DOHH2 (cell line): ENCODE data around the gene MTA2.

ENCODE experiments used
- H3F3A ChIP-seq: fragments of 200-600 bp; sonication (generic), shearing (Covaris generic); 2 replicates; pipeline ENCODE4 v1.6.0; 2016; ENCODE audit warnings: antibody characterized with exemption, mild to moderate bottlenecking; ENCODE audit not compliant: control insufficient read depth, insufficient read depth
- H3K27ac ChIP-seq: fragments of 200-600 bp; sonication (generic); 2 replicates; pipeline ENCODE4 v1.5.1; 2014; ENCODE audit warnings: low read depth, mild to moderate bottlenecking, low read length, moderate library complexity
- H3K27me3 ChIP-seq: fragments of 200-600 bp; sonication (generic); 2 replicates; pipeline ENCODE4 v1.6.1; 2014; ENCODE audit warnings: mild to moderate bottlenecking, low read length, mixed read lengths; ENCODE audit not compliant: control insufficient read depth
- H3K36me3 ChIP-seq: fragments of 200-600 bp; sonication (generic); 2 replicates; pipeline ENCODE4 v1.6.1; 2014; ENCODE audit warnings: mild to moderate bottlenecking, low read length, moderate library complexity, mixed read lengths; ENCODE audit not compliant: control insufficient read depth
- H3K4me1 ChIP-seq: fragments of 200-600 bp; sonication (generic); 2 replicates; pipeline ENCODE4 v1.6.1; 2014; ENCODE audit warnings: mild to moderate bottlenecking, low read length, mixed read lengths; ENCODE audit not compliant: control insufficient read depth
- H3K4me2 ChIP-seq: fragments of 200-600 bp; sonication (generic); 2 replicates; pipeline ENCODE4 v1.6.0; 2014; ENCODE audit warnings: mild to moderate bottlenecking, low read length, moderate library complexity
- H3K4me3 ChIP-seq: fragments of 200-600 bp; sonication (generic); 2 replicates; pipeline ENCODE4 v1.5.1; 2014; ENCODE audit warnings: mild to moderate bottlenecking, low read length, mixed read lengths
- H3K79me2 ChIP-seq: fragments of 200-600 bp; sonication (generic); 2 replicates; pipeline ENCODE4 v1.6.1; 2014; ENCODE audit warnings: mild to moderate bottlenecking, low read length, mixed read lengths; ENCODE audit not compliant: control insufficient read depth
- H3K9me2 ChIP-seq: fragments of 200-600 bp; sonication (generic); replicated peaks from 2 replicates; pipeline ENCODE4 v1.6.1; 2014; ENCODE audit warnings: mild to moderate bottlenecking, low read length, mixed read lengths; ENCODE audit not compliant: control insufficient read depth
- H3K9me3 ChIP-seq: fragments of 200-600 bp; sonication (generic); 2 replicates; pipeline ENCODE4 v1.6.1; 2014; ENCODE audit warnings: antibody characterized with exemption, low read length, mixed read lengths; ENCODE audit not compliant: control insufficient read depth, insufficient read depth
- H4K20me1 ChIP-seq: fragments of 200-600 bp; sonication (generic); 2 replicates; pipeline ENCODE4 v1.6.0; 2014; ENCODE audit warnings: low read depth, mild to moderate bottlenecking, antibody characterized with exemption, low read length, moderate library complexity; ENCODE audit not compliant: control insufficient read depth, insufficient read depth
- CTCF ChIP-seq: fragments of 200-600 bp; sonication (generic); IDR thresholded peaks from one replicate; pipeline ENCODE4 v1.5.1; 2014; ENCODE audit warnings: antibody characterized with exemption, mild to moderate bottlenecking, low read depth, low read length; ENCODE audit not compliant: poor library complexity, severe bottlenecking
- EZH2phosphoT487 ChIP-seq: fragments of 200-600 bp; sonication (generic); IDR thresholded peaks from 2 replicates; pipeline ENCODE4 v1.6.1; 2017; ENCODE audit warnings: borderline replicate concordance, mild to moderate bottlenecking, antibody characterized with exemption, low read length, moderate library complexity, mixed read lengths

MTA2 gene

GRCh38 chr11:62599901-62600300 is 1.8 kb downstream of the MTA2 start:
- peaks cover 32% of the 10 kb centered on the region for H3K4me1 ChIP-seq
- peaks cover 16% of the 10 kb centered on the region; the same call in 1 of the 2 replicates for H3F3A ChIP-seq
- peak overlapping the region; percentile 73 for H3K27ac ChIP-seq
- H3K4me2 ChIP-seq, result peak overlapping the region; percentile 90
- H3K4me3 ChIP-seq, result peak overlapping the region; percentile 89
- H4K20me1 ChIP-seq, result peaks cover 8% of the 10 kb centered on the region; the same call in 1 of the 2 replicates
- no peaks in the 10 kb centered on the region for H3K27me3 ChIP-seq
- no peaks in the 10 kb centered on the region for H3K9me3 ChIP-seq
- TF ChIP-seq EZH2phosphoT487 (no peak), CTCF (no peak)
- peaks cover 77% of the 10 kb centered on the region for H3K36me3 ChIP-seq
- H3K79me2 ChIP-seq, result peaks cover 44% of the 10 kb centered on the region
- no peaks in the 10 kb centered on the region for H3K9me2 ChIP-seq

GRCh38 chr11:62599069-62599696 is 2.5 kb downstream of the MTA2 start:
- H3K9me2 ChIP-seq, result no peaks in the 10 kb centered on the region
- H3K27ac ChIP-seq, result peak overlapping the region; percentile 73
- peaks cover 8% of the 10 kb centered on the region; the same call in 1 of the 2 replicates for H4K20me1 ChIP-seq
- peaks cover 32% of the 10 kb centered on the region for H3K4me1 ChIP-seq
- peak overlapping the region; percentile 90 for H3K4me2 ChIP-seq
- no peaks in the 10 kb centered on the region for H3K27me3 ChIP-seq
- H3K36me3 ChIP-seq, result peaks cover 84% of the 10 kb centered on the region
- H3K79me2 ChIP-seq, result peaks cover 44% of the 10 kb centered on the region
- H3K4me3 ChIP-seq, result peak overlapping the region; percentile 89
- no peaks in the 10 kb centered on the region for H3K9me3 ChIP-seq
- peaks cover 21% of the 10 kb centered on the region for H3F3A ChIP-seq
- TF ChIP-seq CTCF, result no peak
- no peak for TF ChIP-seq EZH2phosphoT487

GRCh38 chr11:62595124-62595523 is 6.5 kb downstream of the MTA2 start:
- H3K9me2 ChIP-seq, result no peaks in the 10 kb centered on the region
- no peak overlapping the region for H3K4me2 ChIP-seq
- H3K4me3 ChIP-seq, result no peak overlapping the region
- H3K79me2 ChIP-seq, result peaks cover 50% of the 10 kb centered on the region
- H3K4me1 ChIP-seq, result peaks cover 46% of the 10 kb centered on the region
- peaks cover 7% of the 10 kb centered on the region; the same call in 1 of the 2 replicates for H4K20me1 ChIP-seq
- H3F3A ChIP-seq, result peaks cover 36% of the 10 kb centered on the region
- peaks cover 84% of the 10 kb centered on the region for H3K36me3 ChIP-seq
- H3K9me3 ChIP-seq, result no peaks in the 10 kb centered on the region
- TF ChIP-seq EZH2phosphoT487 (no peak), CTCF (no peak)
- no peaks in the 10 kb centered on the region for H3K27me3 ChIP-seq
- H3K27ac ChIP-seq, result no peak overlapping the region
